ENCODE measurements around the gene ATP8A2. TPM values are rescaled to one million over a fixed set of nuclear protein-coding genes. Genes with fewer than 3 reads are reported as not detected.

ATP8A2 gene
- total and polyA plus RNA-seq, 4 donors = 0.01 to 0.08 (median 0.05) TPM; not detected in 1

- TF ChIP-seq, protein P1, sequence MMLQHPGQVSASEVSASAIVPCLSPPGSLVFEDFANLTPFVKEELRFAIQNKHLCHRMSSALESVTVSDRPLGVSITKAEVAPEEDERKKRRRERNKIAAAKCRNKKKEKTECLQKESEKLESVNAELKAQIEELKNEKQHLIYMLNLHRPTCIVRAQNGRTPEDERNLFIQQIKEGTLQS (IDR thresholded peaks at IDR 0.05) = no peak
- TF ChIP-seq, protein P2, sequence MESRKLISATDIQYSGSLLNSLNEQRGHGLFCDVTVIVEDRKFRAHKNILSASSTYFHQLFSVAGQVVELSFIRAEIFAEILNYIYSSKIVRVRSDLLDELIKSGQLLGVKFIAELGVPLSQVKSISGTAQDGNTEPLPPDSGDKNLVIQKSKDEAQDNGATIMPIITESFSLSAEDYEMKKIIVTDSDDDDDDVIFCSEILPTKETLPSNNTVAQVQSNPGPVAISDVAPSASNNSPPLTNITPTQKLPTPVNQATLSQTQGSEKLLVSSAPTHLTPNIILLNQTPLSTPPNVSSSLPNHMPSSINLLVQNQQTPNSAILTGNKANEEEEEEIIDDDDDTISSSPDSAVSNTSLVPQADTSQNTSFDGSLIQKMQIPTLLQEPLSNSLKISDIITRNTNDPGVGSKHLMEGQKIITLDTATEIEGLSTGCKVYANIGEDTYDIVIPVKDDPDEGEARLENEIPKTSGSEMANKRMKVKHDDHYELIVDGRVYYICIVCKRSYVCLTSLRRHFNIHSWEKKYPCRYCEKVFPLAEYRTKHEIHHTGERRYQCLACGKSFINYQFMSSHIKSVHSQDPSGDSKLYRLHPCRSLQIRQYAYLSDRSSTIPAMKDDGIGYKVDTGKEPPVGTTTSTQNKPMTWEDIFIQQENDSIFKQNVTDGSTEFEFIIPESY (IDR thresholded peaks at IDR 0.05) = no peak
- TF ChIP-seq RXRA (IDR thresholded peaks at IDR 0.05) (no peak), FOXA2 (IDR thresholded peaks at IDR 0.05) (no peak), GABPA (IDR thresholded peaks at IDR 0.05 in 1 of 2, conservative IDR thresholded peaks at IDR 0.05 in 1 of 2) (no peak)
Measured at GRCh38 chr13:25625414-25625813, 253.6 kb downstream of the ATP8A2 start (continued).

DNA sequence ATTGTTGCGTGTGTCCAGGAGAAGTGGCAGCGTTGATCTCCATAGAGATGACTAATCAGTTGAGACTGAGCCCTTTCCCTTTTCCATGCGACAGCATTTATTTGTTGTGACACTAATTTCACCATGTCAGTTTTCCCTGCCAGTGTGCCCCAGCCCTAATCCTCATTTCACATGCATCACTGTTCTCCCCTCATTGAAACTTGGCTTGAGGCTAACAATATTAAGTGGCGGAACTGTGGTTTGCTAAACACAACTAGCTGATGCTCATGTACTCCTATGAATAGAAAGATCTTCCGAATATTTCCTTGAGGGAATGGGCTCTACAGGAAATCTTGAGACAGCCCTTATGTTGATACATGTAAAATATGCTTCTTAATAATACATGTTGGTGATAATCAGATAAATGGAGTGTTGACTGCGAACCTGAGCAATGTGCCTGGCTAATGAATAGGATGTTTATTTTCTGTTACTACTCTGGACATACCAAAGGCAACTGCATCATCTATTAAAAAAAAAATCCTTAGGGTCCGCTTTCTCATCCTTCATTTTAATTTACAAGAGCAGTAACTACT lies 258.6 kb downstream of the ATP8A2 start:
- no peak overlapping the region for H3K27ac ChIP-seq (ENCODE audit: low read depth in 1 of 2, low read length in 2 of 2)

More for the DNA sequence above, 258.6 kb downstream of the ATP8A2 start:
- Histone ChIP-seq H3K4me3 (ENCODE audit: low read depth in 1 of 3, low read length in 3 of 3) (no peak overlapping the region), H3K9me3 (ENCODE audit: control insufficient read depth in 4 of 4, low read length in 3 of 4) (peaks cover 0 to 4% (median 3%) of the 10 kb centered on the region in 4 donors), H3K4me1 (ENCODE audit: control insufficient read depth in 4 of 4, insufficient read depth in 4 of 4, low read length in 3 of 4) (no peaks in the 10 kb centered on the region), H3K9ac (ENCODE audit: low read depth in 1 of 2, low read length in 2 of 2) (no peak overlapping the region), H3K36me3 (ENCODE audit: control insufficient read depth in 4 of 4, insufficient read depth in 3 of 4, low read depth in 1 of 4, low read length in 3 of 4) (no peaks in the 10 kb centered on the region), H3K27me3 (ENCODE audit: control insufficient read depth in 4 of 4, insufficient read depth in 4 of 4, low read length in 3 of 4) (peaks cover 0 to 6% (median 0%) of the 10 kb centered on the region in 4 donors)
- WGBS = 84% methylated on average over 7 of the region's 7 CpGs
- no peak for DNase-seq (ENCODE audit: low spot score)
- TF ChIP-seq RXRA (IDR thresholded peaks at IDR 0.05) (no peak), FOXA2 (IDR thresholded peaks at IDR 0.05) (no peak), TAF1 (conservative IDR thresholded peaks at IDR 0.05) (no peak), EGR1 (IDR thresholded peaks at IDR 0.05; ENCODE audit: low read depth in 2 of 2) (no peak), MAX (IDR thresholded peaks at IDR 0.05) (no peak), NR2F2 (IDR thresholded peaks at IDR 0.05) (no peak), GABPA (IDR thresholded peaks at IDR 0.05 in 1 of 2, conservative IDR thresholded peaks at IDR 0.05 in 1 of 2) (no peak), FOXA1 (IDR thresholded peaks at IDR 0.05) (no peak), JUND (IDR thresholded peaks at IDR 0.05) (no peak), HNF4G (IDR thresholded peaks at IDR 0.05) (no peak), SP1 (IDR thresholded peaks at IDR 0.05) (no peak), YY1 (IDR thresholded peaks at IDR 0.05) (no peak)
- TF ChIP-seq, protein P3, sequence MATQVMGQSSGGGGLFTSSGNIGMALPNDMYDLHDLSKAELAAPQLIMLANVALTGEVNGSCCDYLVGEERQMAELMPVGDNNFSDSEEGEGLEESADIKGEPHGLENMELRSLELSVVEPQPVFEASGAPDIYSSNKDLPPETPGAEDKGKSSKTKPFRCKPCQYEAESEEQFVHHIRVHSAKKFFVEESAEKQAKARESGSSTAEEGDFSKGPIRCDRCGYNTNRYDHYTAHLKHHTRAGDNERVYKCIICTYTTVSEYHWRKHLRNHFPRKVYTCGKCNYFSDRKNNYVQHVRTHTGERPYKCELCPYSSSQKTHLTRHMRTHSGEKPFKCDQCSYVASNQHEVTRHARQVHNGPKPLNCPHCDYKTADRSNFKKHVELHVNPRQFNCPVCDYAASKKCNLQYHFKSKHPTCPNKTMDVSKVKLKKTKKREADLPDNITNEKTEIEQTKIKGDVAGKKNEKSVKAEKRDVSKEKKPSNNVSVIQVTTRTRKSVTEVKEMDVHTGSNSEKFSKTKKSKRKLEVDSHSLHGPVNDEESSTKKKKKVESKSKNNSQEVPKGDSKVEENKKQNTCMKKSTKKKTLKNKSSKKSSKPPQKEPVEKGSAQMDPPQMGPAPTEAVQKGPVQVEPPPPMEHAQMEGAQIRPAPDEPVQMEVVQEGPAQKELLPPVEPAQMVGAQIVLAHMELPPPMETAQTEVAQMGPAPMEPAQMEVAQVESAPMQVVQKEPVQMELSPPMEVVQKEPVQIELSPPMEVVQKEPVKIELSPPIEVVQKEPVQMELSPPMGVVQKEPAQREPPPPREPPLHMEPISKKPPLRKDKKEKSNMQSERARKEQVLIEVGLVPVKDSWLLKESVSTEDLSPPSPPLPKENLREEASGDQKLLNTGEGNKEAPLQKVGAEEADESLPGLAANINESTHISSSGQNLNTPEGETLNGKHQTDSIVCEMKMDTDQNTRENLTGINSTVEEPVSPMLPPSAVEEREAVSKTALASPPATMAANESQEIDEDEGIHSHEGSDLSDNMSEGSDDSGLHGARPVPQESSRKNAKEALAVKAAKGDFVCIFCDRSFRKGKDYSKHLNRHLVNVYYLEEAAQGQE (IDR thresholded peaks at IDR 0.05) = no peak
- TF ChIP-seq, protein P4, sequence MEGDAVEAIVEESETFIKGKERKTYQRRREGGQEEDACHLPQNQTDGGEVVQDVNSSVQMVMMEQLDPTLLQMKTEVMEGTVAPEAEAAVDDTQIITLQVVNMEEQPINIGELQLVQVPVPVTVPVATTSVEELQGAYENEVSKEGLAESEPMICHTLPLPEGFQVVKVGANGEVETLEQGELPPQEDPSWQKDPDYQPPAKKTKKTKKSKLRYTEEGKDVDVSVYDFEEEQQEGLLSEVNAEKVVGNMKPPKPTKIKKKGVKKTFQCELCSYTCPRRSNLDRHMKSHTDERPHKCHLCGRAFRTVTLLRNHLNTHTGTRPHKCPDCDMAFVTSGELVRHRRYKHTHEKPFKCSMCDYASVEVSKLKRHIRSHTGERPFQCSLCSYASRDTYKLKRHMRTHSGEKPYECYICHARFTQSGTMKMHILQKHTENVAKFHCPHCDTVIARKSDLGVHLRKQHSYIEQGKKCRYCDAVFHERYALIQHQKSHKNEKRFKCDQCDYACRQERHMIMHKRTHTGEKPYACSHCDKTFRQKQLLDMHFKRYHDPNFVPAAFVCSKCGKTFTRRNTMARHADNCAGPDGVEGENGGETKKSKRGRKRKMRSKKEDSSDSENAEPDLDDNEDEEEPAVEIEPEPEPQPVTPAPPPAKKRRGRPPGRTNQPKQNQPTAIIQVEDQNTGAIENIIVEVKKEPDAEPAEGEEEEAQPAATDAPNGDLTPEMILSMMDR (IDR thresholded peaks at IDR 0.05; ENCODE audit: low read depth, low read length, missing input control) = no peak
- TF ChIP-seq, protein P1 (IDR thresholded peaks at IDR 0.05) = no peak
- TF ChIP-seq, protein P2 (IDR thresholded peaks at IDR 0.05) = no peak

Measured in liver (tissue), 9 donors.